Panc1 (cell line): ENCODE measurements around the gene MAP2K7. TPM values are rescaled to one million over a fixed set of nuclear protein-coding genes. Genes with fewer than 3 reads are reported as not detected.

ENCODE experiments used
- ATAC-seq: fragments of 200-7000 bp; cut with Tn5 transposase; 2 replicates; pipeline ENCODE4 v1.9.1; 2020; ENCODE audit warnings: mild to moderate bottlenecking, moderate library complexity
- BruUV-seq: library from RNA; stranded (reverse); fragments of 400-500 nt; replicated peaks from 2 replicates; lab custom pipeline; 2021; lab: Mats Ljungman, UMichigan
- CTCF ChIA-PET: fragments of 300-600 bp; sonication (Branson Sonifier 250); formaldehyde crosslinking; loops from one replicate; lab custom pipeline; 2022; ENCODE audit warnings: antibody characterized with exemption; lab: Charles Lee
- POLR2A ChIA-PET: fragments of 300-600 bp; sonication (Branson Sonifier 250); formaldehyde crosslinking; loops from one replicate; lab custom pipeline; 2022; ENCODE audit warnings: antibody characterized with exemption; lab: Charles Lee
- DNase-seq: peaks from one replicate; pipeline ENCODE4 v3.0.0-alpha.2; 2010; ENCODE audit warnings: low read depth, low spot score
- H3K27ac ChIP-seq: 2 replicates; pipeline ENCODE4 v1.5.1; 2011; ENCODE audit warnings: mild to moderate bottlenecking, low read length, inconsistent platforms
- H3K27me3 ChIP-seq: fragments of 200-500 bp; sonication (Bioruptor generic); 2 replicates; pipeline ENCODE4 v1.6.0; 2014; ENCODE audit warnings: low read length, inconsistent platforms; ENCODE audit not compliant: control insufficient read depth, insufficient read depth
- H3K36me3 ChIP-seq: fragments of 200-500 bp; sonication (Bioruptor generic); 2 replicates; pipeline ENCODE4 v1.5.1; 2014; ENCODE audit warnings: inconsistent platforms, mild to moderate bottlenecking, low read length, moderate library complexity; ENCODE audit not compliant: control insufficient read depth, insufficient read depth
- H3K4me1 ChIP-seq: 2 replicates; pipeline ENCODE4 v1.5.1; 2011; ENCODE audit warnings: inconsistent platforms, mild to moderate bottlenecking, low read length, moderate library complexity; ENCODE audit not compliant: control insufficient read depth, insufficient read depth
- H3K4me3 ChIP-seq, 2 experiments: 2 replicates each; pipeline ENCODE4 v1.5.1; 2011 to 2012; ENCODE audit warnings: low read depth in 2 of 2, low read length in 2 of 2, mild to moderate bottlenecking in 2 of 2, inconsistent platforms in 1 of 2, moderate library complexity in 1 of 2
- H3K9me3 ChIP-seq: fragments of 200-500 bp; sonication (Bioruptor generic); 2 replicates; pipeline ENCODE4 v1.5.1; 2014; ENCODE audit warnings: low read depth, mild to moderate bottlenecking, inconsistent platforms, low read length, moderate library complexity; ENCODE audit not compliant: control insufficient read depth, insufficient read depth
- POLR2AphosphoS5 ChIP-seq: IDR thresholded peaks from 2 replicates; pipeline ENCODE4 v1.6.1; 2012; ENCODE audit warnings: mild to moderate bottlenecking, low read depth, low read length, moderate library complexity
- REST ChIP-seq, 2 experiments: IDR thresholded peaks; 2 replicates each; pipeline ENCODE4 v1.6.1; 2011 to 2012; ENCODE audit warnings: low read depth in 2 of 2, control low read depth in 1 of 2, low read length in 1 of 2, mild to moderate bottlenecking in 1 of 2, moderate library complexity in 1 of 2; ENCODE audit not compliant: insufficient read depth in 1 of 2
- SIN3A ChIP-seq: IDR thresholded peaks from 2 replicates; pipeline ENCODE4 v1.6.1; 2012; ENCODE audit warnings: low read depth, mild to moderate bottlenecking, low read length, moderate library complexity, borderline replicate concordance; ENCODE audit not compliant: insufficient read depth
- TCF7L2 ChIP-seq: IDR thresholded peaks from 2 replicates; pipeline ENCODE4 v1.6.1; 2011; ENCODE audit warnings: mild to moderate bottlenecking, low read depth, low read length, inconsistent platforms
- in situ Hi-C: cut with HindIII; loops from 2 replicates; pipeline ENCODE4 v1.10.0; 2016; ENCODE audit warnings: low sequenced_read_pairs, low pct_unique_long_range_greater_than_20kb
- intact Hi-C: fragments of 100-400 bp; cut with micrococcal nuclease; formaldehyde crosslinking; loops from one replicate; pipeline ENCODE4 v1.10.0; 2022; ENCODE audit not compliant: unreplicated experiment
- total RNA-seq: library from RNA; stranded (reverse); gene quantifications from one replicate; pipeline ENCODE4 v1.2.1, GENCODE V29; 2021; ENCODE audit not compliant: unreplicated experiment
- TF ChIP-seq, protein P1 (sequence below): fragments of 450-650 bp; IDR thresholded peaks from 2 replicates; pipeline ENCODE4 v1.5.1; 2017; ENCODE audit warnings: mild to moderate bottlenecking

Gene MAP2K7
- total RNA-seq, 1 experiment from 2014 or later: 32.9 TPM

DNA sequence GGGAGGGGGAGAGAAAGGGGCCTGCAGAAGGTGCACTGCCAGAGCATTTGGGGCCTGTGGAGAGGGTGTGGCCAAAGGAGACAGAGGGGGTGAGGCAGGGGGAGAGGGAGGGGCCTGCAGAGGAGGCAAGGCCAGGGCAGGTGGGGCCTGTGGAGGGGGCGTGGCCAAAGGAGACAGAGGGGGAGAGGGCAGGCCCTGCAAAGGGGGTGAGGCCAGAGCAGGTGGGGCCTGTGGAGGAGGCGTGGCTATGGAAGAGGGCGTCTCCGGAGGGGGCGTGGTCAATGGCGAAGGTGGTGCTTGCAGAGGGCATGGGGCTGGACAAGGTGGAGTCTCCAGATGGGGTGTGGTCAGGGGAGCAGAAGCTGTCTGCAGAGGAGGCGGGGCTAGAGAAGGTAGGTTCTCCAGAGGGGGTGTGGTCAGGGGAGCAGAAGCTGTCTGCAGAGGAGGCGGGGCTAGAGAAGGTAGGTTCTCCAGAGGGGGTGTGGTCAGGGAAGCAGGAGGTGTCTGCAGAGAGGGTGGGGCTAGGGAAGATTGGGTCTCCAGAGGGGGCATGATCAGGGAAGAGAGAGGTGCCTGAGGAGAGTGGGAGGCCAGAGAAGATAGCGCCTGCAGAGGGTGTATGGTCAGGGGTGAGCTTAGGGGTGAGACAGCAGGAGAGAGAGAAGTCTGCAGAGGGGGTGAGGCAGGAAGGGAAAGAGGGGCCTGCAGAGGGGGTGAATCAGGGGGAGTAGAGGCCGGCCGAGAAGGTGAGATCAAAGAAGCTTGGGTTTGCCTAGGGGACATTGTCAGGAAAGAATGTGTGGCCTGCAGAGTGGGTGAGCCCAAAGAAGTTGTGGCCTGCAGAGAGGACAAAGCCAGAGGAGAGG lies 32.9 kb upstream of the MAP2K7 start:
- Histone ChIP-seq H3K4me3 (peak overlapping the region in 1 of 2 experiments; percentile 63; a peak in 1 of 4 replicates), H3K36me3 (no peaks in the 10 kb centered on the region), H3K27me3 (no peaks in the 10 kb centered on the region), H3K4me1 (no peaks in the 10 kb centered on the region), H3K9me3 (no peaks in the 10 kb centered on the region), H3K27ac (no peak overlapping the region)
- intact Hi-C loops: no loop called here
- in situ Hi-C loops: no loop called here
- DNase-seq (peak; percentile 71), ATAC-seq (peak; percentile 5)
- CTCF ChIA-PET: no interaction called here
- BruUV-seq: no TSS peak
- POLR2A ChIA-PET: no interaction called here
- TF ChIP-seq SIN3A (no peak), POLR2AphosphoS5 (no peak), TCF7L2 (no peak), REST (IDR thresholded peaks at IDR 0.05; ENCODE audit: insufficient read depth in 1 of 2, low read depth in 2 of 2, low read length in 1 of 2) (no peak)
- TF ChIP-seq, protein P1, sequence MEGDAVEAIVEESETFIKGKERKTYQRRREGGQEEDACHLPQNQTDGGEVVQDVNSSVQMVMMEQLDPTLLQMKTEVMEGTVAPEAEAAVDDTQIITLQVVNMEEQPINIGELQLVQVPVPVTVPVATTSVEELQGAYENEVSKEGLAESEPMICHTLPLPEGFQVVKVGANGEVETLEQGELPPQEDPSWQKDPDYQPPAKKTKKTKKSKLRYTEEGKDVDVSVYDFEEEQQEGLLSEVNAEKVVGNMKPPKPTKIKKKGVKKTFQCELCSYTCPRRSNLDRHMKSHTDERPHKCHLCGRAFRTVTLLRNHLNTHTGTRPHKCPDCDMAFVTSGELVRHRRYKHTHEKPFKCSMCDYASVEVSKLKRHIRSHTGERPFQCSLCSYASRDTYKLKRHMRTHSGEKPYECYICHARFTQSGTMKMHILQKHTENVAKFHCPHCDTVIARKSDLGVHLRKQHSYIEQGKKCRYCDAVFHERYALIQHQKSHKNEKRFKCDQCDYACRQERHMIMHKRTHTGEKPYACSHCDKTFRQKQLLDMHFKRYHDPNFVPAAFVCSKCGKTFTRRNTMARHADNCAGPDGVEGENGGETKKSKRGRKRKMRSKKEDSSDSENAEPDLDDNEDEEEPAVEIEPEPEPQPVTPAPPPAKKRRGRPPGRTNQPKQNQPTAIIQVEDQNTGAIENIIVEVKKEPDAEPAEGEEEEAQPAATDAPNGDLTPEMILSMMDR: no peak

DNA sequence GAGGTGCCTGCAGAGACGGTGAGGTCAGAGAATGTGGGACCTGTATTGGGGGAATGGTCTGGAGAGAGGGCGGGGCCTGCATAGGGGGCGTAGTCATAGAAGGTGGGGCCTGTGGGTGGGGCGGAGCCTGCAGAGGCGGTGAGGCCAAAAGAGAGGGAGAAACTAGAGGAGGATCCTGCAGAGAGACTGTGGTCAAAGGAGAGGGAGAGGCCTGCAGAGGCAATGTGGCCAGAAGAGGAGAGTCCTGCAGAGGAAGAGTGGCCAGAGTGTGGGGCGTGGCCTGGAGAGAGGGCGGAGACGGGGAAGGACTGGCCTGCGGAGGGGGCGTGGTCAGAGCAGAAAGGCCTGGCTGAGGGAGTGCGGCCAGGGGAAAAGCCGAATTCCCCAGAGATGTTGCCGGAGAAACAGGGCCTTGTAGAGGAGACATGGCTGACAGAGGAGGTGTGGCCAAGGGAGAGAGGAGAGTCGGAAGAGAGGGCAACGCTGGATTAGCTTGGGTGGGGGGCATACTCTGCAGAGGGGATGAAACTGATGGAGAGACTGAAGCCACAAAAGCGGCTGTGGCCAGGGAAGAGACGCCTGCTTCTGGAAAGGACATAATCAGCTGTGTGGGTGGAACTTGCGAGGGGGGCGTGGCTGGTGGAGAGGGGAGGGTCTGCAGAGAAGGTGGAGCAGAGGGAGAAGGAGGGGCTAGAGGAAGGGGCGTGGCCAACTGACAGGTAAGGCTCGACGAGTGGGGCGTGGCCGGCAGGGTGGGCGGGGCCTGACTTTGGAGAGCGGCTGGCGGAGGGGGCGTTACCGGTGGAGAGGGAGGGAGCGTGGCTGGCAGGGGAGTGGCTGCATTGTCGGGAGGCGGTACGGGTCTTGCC lies 32.0 kb upstream of the MAP2K7 start:
- CTCF ChIA-PET: no interaction called here
- intact Hi-C loops: no loop called here
- Histone ChIP-seq H3K4me3 (peak overlapping the region; percentile 26 to 63), H3K9me3 (no peaks in the 10 kb centered on the region), H3K36me3 (no peaks in the 10 kb centered on the region), H3K27me3 (no peaks in the 10 kb centered on the region), H3K4me1 (no peaks in the 10 kb centered on the region), H3K27ac (no peak overlapping the region; the same call in 1 of the 2 replicates)
- DNase-seq: peak; percentile 62
- in situ Hi-C loops: no loop called here
- BruUV-seq: no TSS peak
- ATAC-seq: peak; percentile 46
- POLR2A ChIA-PET: interaction anchor here (0.7 kb wide), 1 partner anchor 14 kb away, joined by 3 read pairs; no protein-coding TSS in a partner anchor
- TF ChIP-seq TCF7L2 (no peak), POLR2AphosphoS5 (no peak), SIN3A (no peak), REST (IDR thresholded peaks at IDR 0.05; ENCODE audit: insufficient read depth in 1 of 2, low read depth in 2 of 2, low read length in 1 of 2) (no peak)
- TF ChIP-seq, protein P1: no peak
